Effector CD8-positive, alpha-beta T cell (primary cell): ENCODE measurements around the gene FAM174B.

Source experiments
- DNase-seq: peaks from one replicate; lab custom pipeline; 2025; lab: John Stamatoyannopoulos, UW

The FAM174B gene

GRCh38 chr15:92569778-92570177, 85.8 kb downstream of the FAM174B start:
- no peak for DNase-seq
